H1 (cell line): Measurements from ENCODE around the gene MGMT. TPM values are rescaled to one million over a fixed set of nuclear protein-coding genes. Genes with fewer than 3 reads are reported as not detected.
A peak's percentile ranks its signal among the peaks of the same experiment; 100 is the strongest.

Experiments used
- CTCF ChIA-PET: fragments of 300-600 bp; sonication (Branson Sonifier 250); formaldehyde crosslinking; loops from one replicate; lab custom pipeline; 2021; ENCODE audit not compliant: partially characterized antibody; lab: Charles Lee
- POLR2A ChIA-PET: fragments of 300-600 bp; sonication (Branson Sonifier 250); formaldehyde crosslinking; loops from one replicate; lab custom pipeline; 2021; ENCODE audit warnings: inconsistent platforms; ENCODE audit not compliant: partially characterized antibody; lab: Charles Lee
- DNase-seq, 2 experiments: peaks; one replicate each; pipeline versions ENCODE4 v3.0.0 to v3.0.0-alpha.2; 2010 to 2022; ENCODE audit warnings: low spot score in 2 of 2, low read depth in 1 of 2, mixed read lengths in 1 of 2
- FAIRE-seq: peaks from 2 replicates; lab custom pipeline; 2011; peaks lifted over from hg19 to GRCh38; lab: Jason Lieb, UNC
- H2AFZ ChIP-seq: 2 replicates; pipeline ENCODE4 v1.8.1; 2012; ENCODE audit warnings: low read length, inconsistent platforms
- H2AK5ac ChIP-seq: 2 replicates; pipeline ENCODE4 v1.6.1; 2013; ENCODE audit warnings: low read depth, low read length
- H2BK120ac ChIP-seq: replicated peaks from 2 replicates; pipeline ENCODE3; 2013; ENCODE audit warnings: low read depth, low read length, inconsistent platforms
- H2BK12ac ChIP-seq: 2 replicates; pipeline ENCODE4 v1.6.1; 2013; ENCODE audit warnings: low read depth, low read length
- H2BK15ac ChIP-seq: 2 replicates; pipeline ENCODE4 v1.6.1; 2013; ENCODE audit warnings: low read length
- H2BK20ac ChIP-seq: 2 replicates; pipeline ENCODE4 v1.6.1; 2013; ENCODE audit warnings: low read length
- H2BK5ac ChIP-seq: 2 replicates; pipeline ENCODE4 v1.6.1; 2013; ENCODE audit warnings: low read depth, low read length
- H3K14ac ChIP-seq: 2 replicates; pipeline ENCODE4 v1.6.1; 2013; ENCODE audit warnings: inconsistent platforms; ENCODE audit not compliant: insufficient read length
- H3K18ac ChIP-seq: 2 replicates; pipeline ENCODE4 v1.6.1; 2013; ENCODE audit warnings: low read length; ENCODE audit errors: extremely low read depth
- H3K23ac ChIP-seq: 2 replicates; pipeline ENCODE4 v1.6.1; 2013; ENCODE audit warnings: inconsistent platforms; ENCODE audit not compliant: insufficient read length
- H3K23me2 ChIP-seq: 2 replicates; pipeline ENCODE4 v1.6.1; 2013; ENCODE audit warnings: low read depth, low read length
- H3K27ac ChIP-seq: 2 replicates; pipeline ENCODE4 v1.6.1; 2011; ENCODE audit warnings: low read depth, low read length, inconsistent platforms
- H3K27me3 ChIP-seq, 4 experiments: replicated peaks in 1 of 4; 1 replicate in 1 of 4; 2 replicates in 3 of 4; pipeline versions ENCODE4 v1.6.1 to v1.8.1; 2011 to 2013; ENCODE audit warnings: low read length in 3 of 4, mild to moderate bottlenecking in 3 of 4, inconsistent platforms in 2 of 4, mixed read lengths in 2 of 4, moderate library complexity in 1 of 4; ENCODE audit not compliant: control insufficient read depth in 3 of 4, insufficient read depth in 3 of 4; ENCODE audit errors: extremely low read depth in 1 of 4
- H3K36me3 ChIP-seq, 4 experiments: 2 replicates each; pipeline versions ENCODE4 v1.6.1 to v1.8.1; 2011 to 2013; ENCODE audit warnings: mild to moderate bottlenecking in 4 of 4, low read length in 3 of 4, moderate library complexity in 2 of 4, control low read depth in 1 of 4, inconsistent platforms in 1 of 4; ENCODE audit not compliant: insufficient read depth in 4 of 4, control insufficient read depth in 2 of 4
- H3K4ac ChIP-seq: replicated peaks from 2 replicates; pipeline ENCODE3; 2013; ENCODE audit warnings: low read length, low read depth, mixed read lengths, inconsistent platforms; ENCODE audit not compliant: insufficient read length
- H3K4me1 ChIP-seq, 4 experiments: replicated peaks in 1 of 4; 1 replicate in 1 of 4; 2 replicates in 3 of 4; pipeline versions ENCODE4 v1.6.1 to v1.8.1; 2011 to 2013; ENCODE audit warnings: low read length in 3 of 4, inconsistent platforms in 2 of 4, mixed read lengths in 1 of 4; ENCODE audit not compliant: insufficient read depth in 4 of 4, control insufficient read depth in 3 of 4
- H3K4me2 ChIP-seq, 2 experiments: 2 replicates each; pipeline versions ENCODE4 v1.6.1 to v1.8.1; 2011 to 2013; ENCODE audit warnings: low read depth in 2 of 2, low read length in 2 of 2, control low read depth in 1 of 2, inconsistent platforms in 1 of 2, mild to moderate bottlenecking in 1 of 2; ENCODE audit not compliant: insufficient read depth in 1 of 2
- H3K4me3 ChIP-seq, 4 experiments: fragments of 200-600, 300-600 bp in 1 of 4; sonication (generic), shearing (Covaris generic), sonication (Bioruptor Twin) in 1 of 4; 2 replicates each; pipeline versions ENCODE4 v1.5.1 to v1.8.1; 2011 to 2016; ENCODE audit warnings: low read length in 4 of 4, low read depth in 3 of 4, control low read depth in 2 of 4, inconsistent platforms in 2 of 4, mild to moderate bottlenecking in 2 of 4, mixed read lengths in 1 of 4, moderate library complexity in 1 of 4; ENCODE audit not compliant: insufficient read depth in 2 of 4; ENCODE audit errors: extremely low read depth in 1 of 4
- H3K56ac ChIP-seq: replicated peaks from 2 replicates; pipeline ENCODE3; 2013; ENCODE audit warnings: low read depth, mild to moderate bottlenecking, mixed read lengths, low read length, inconsistent platforms; ENCODE audit not compliant: insufficient read length
- H3K79me1 ChIP-seq: 2 replicates; pipeline ENCODE4 v1.6.1; 2013; ENCODE audit warnings: low read depth, low read length, control low read depth
- H3K79me2 ChIP-seq, 2 experiments: 2 replicates each; pipeline versions ENCODE4 v1.6.1 to v1.8.1; 2012 to 2013; ENCODE audit warnings: low read length in 2 of 2, mild to moderate bottlenecking in 2 of 2, inconsistent platforms in 1 of 2; ENCODE audit not compliant: insufficient read depth in 2 of 2, control insufficient read depth in 1 of 2
- H3K9ac ChIP-seq, 4 experiments: replicated peaks in 1 of 4; 1 replicate in 1 of 4; 2 replicates in 3 of 4; pipeline versions ENCODE4 v1.6.1 to v1.8.1; 2011 to 2013; ENCODE audit warnings: low read depth in 3 of 4, low read length in 3 of 4, control low read depth in 2 of 4, mild to moderate bottlenecking in 2 of 4, moderate library complexity in 2 of 4, inconsistent platforms in 1 of 4; ENCODE audit errors: extremely low read depth in 1 of 4
- H3K9me3 ChIP-seq, 2 experiments: 2 replicates each; pipeline versions ENCODE4 v1.6.1 to v1.8.1; 2012 to 2013; ENCODE audit warnings: mild to moderate bottlenecking in 2 of 2, moderate library complexity in 2 of 2, control low read depth in 1 of 2, inconsistent platforms in 1 of 2, low read depth in 1 of 2, low read length in 1 of 2, mixed read lengths in 1 of 2; ENCODE audit not compliant: insufficient read depth in 2 of 2
- H4K20me1 ChIP-seq, 2 experiments: replicated peaks in 1 of 2; 2 replicates each; pipeline versions ENCODE3 to v1.8.1; 2011 to 2013; ENCODE audit warnings: inconsistent platforms in 2 of 2, low read length in 2 of 2, mild to moderate bottlenecking in 1 of 2; ENCODE audit not compliant: insufficient read depth in 2 of 2, control insufficient read depth in 1 of 2
- H4K5ac ChIP-seq: 2 replicates; pipeline ENCODE4 v1.6.1; 2013; ENCODE audit warnings: low read length, low read depth, mixed read lengths, inconsistent platforms; ENCODE audit not compliant: insufficient read length
- H4K8ac ChIP-seq: 2 replicates; pipeline ENCODE4 v1.8.0; 2013; ENCODE audit warnings: mild to moderate bottlenecking, moderate library complexity, low read length, inconsistent platforms; ENCODE audit not compliant: insufficient read depth; ENCODE audit errors: extremely low read depth
- H4K91ac ChIP-seq: replicated peaks from 2 replicates; pipeline ENCODE3; 2013; ENCODE audit warnings: low read length, mixed read lengths, inconsistent platforms; ENCODE audit not compliant: insufficient read length
- ASH2L ChIP-seq: fragments of 200-600, 300-600 bp; sonication (generic); IDR thresholded peaks from one replicate; pipeline ENCODE4 v1.7.1; 2017; ENCODE audit warnings: low read length
- CBX5 ChIP-seq: fragments of 300-800, 300-1000 bp; sonication (generic); IDR thresholded peaks from 2 replicates; pipeline ENCODE4 v1.7.1; 2016; ENCODE audit warnings: antibody characterized with exemption, low read length, low read depth
- CHD2 ChIP-seq: IDR thresholded peaks from 2 replicates; pipeline ENCODE4 v1.6.1; 2012; ENCODE audit warnings: low read length, improper control_type of control experiment
- EGR1 ChIP-seq: IDR thresholded peaks from 2 replicates; pipeline ENCODE4 v1.6.1; 2011; ENCODE audit warnings: low read depth, low read length, borderline replicate concordance
- EZH2 ChIP-seq: fragments of 200-600 bp; sonication (generic); IDR thresholded peaks from 2 replicates; pipeline ENCODE4 v1.7.1; 2012; ENCODE audit warnings: low read depth, mild to moderate bottlenecking, moderate library complexity, low read length, inconsistent platforms; ENCODE audit not compliant: severe bottlenecking
- RAD21 ChIP-seq, 2 experiments: IDR thresholded peaks in 1 of 2; conservative IDR thresholded peaks in 1 of 2; 2 replicates each; pipeline ENCODE4 v1.6.1; 2011; ENCODE audit warnings: low read depth in 2 of 2, low read length in 2 of 2, improper control_type of control experiment in 1 of 2, inconsistent platforms in 1 of 2, mild to moderate bottlenecking in 1 of 2, moderate library complexity in 1 of 2
- RFX5 ChIP-seq: IDR thresholded peaks from 2 replicates; pipeline ENCODE4 v1.6.1; 2011; ENCODE audit warnings: low read depth, low read length, improper control_type of control experiment, borderline replicate concordance
- SIN3A ChIP-seq, 2 experiments: IDR thresholded peaks in 1 of 2; conservative IDR thresholded peaks in 1 of 2; 2 replicates each; pipeline ENCODE4 v1.6.1; 2011 to 2012; ENCODE audit warnings: low read length in 2 of 2, improper control_type of control experiment in 1 of 2, low read depth in 1 of 2, mild to moderate bottlenecking in 1 of 2
- SIRT6 ChIP-seq: IDR thresholded peaks from one replicate; pipeline ENCODE4 v1.7.1; 2012; ENCODE audit warnings: low read length, inconsistent platforms
- SIX5 ChIP-seq: IDR thresholded peaks from 2 replicates; pipeline ENCODE4 v1.6.1; 2011; ENCODE audit warnings: mild to moderate bottlenecking, low read depth, low read length
- SUZ12 ChIP-seq: fragments of 200-600 bp; sonication (generic); IDR thresholded peaks from 2 replicates; pipeline ENCODE4 v1.6.1; 2012; ENCODE audit warnings: mild to moderate bottlenecking, inconsistent platforms, low read length, moderate library complexity, mixed read lengths
- WGBS, 2 experiments: shearing (Covaris generic) in 1 of 2; methylation state at CpG; one replicate each; pipeline versions ENCODE4 v1.1.6 to v1.1.7; 2013 to 2015; ENCODE audit warnings: low lambda C conversion rate in 2 of 2, mixed read lengths in 2 of 2, inconsistent platforms in 1 of 2, low coverage in 1 of 2, missing lambda C conversion rate in 1 of 2; ENCODE audit not compliant: insufficient replicate concordance in 2 of 2, insufficient coverage in 1 of 2, insufficient read length in 1 of 2; ENCODE audit errors: extremely low coverage in 1 of 2, missing lambda C conversion rate in 1 of 2; 5-methylcytosine and 5-hydroxymethylcytosine counted together
- polyA plus RNA-seq, 7 experiments: library from polyadenylated mRNA; depleted of rRNA in 3 of 7; stranded (reverse) in 5 of 7; unstranded in 2 of 7; fragments of >200 nt in 5 of 7; fragments of 200-250 nt in 2 of 7; gene quantifications; 1 replicate in 5 of 7; 2 replicates in 1 of 7; 4 replicates in 1 of 7; pipeline versions ENCODE4 v1.2.1 to v1.2.3, GENCODE V29; 2011 to 2013; ENCODE audit warnings: missing spikeins in 2 of 7, mixed read lengths in 2 of 7
- total RNA-seq: library from RNA; stranded (reverse); fragmentation: NEBNext Ultra II Directional; extraction: Animal tissue kit (Norgen Biotek cat#: 25700); gene quantifications from 2 replicates; pipeline ENCODE4 v1.2.1, GENCODE V29; 2021
- TF ChIP-seq, protein P1 (sequence below): IDR thresholded peaks from 2 replicates; pipeline ENCODE4 v1.6.1; 2011; ENCODE audit warnings: low read depth, mild to moderate bottlenecking, low read length; ENCODE audit not compliant: insufficient read depth
- TF ChIP-seq, protein P2 (sequence below): IDR thresholded peaks from 2 replicates; pipeline ENCODE4 v1.6.1; 2012; ENCODE audit warnings: inconsistent platforms

The MGMT gene
- total and polyA plus RNA-seq, 2 of the 8 experiments (the other 6 are each of a cell fraction or from before 2014, with no cell fraction given) = 9.9 to 10.7 TPM

DNA sequence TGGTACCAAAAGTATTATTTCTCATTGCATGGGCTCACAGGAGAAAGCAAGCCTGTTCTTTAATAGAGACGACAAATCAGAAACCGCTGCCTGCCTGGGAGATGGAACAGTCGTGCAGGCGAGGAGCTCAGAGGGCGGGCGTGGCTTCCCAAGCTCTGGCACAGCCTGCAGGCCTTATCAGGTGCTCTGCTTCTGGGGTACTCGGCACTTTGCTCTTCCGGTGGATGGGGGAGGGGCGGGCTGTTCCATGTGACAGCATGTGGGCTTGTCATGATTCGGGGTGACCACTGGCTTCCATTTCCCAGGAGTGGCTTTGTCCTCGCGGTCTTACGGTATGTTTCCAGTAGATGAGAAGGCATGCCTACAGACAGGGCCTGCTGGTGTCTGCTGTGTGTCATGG lies 228.6 kb downstream of the MGMT start:
- Histone ChIP-seq H2BK120ac (no peak overlapping the region), H3K23ac (no peak overlapping the region), H4K8ac (no peak overlapping the region), H2AFZ (no peak overlapping the region), H3K4ac (no peak overlapping the region), H3K4me3 (no peak overlapping the region), H3K79me2 (no peaks in the 10 kb centered on the region), H2BK12ac (0 out of 2 replicates have a peak overlapping the region, but pooled peaks have one; percentile 17), H3K4me1 (peaks cover 0 to 5% (median 0%) of the 10 kb centered on the region in 4 experiments; a peak in 2 of 7 replicates), H2BK15ac (no peak overlapping the region), H3K4me2 (no peak overlapping the region), H3K36me3 (no peaks in the 10 kb centered on the region), H2AK5ac (no peak overlapping the region), H3K9me3 (no peaks in the 10 kb centered on the region), H4K5ac (no peak overlapping the region), H2BK5ac (no peak overlapping the region), H3K56ac (no peak overlapping the region), H4K91ac (no peak overlapping the region), H3K27me3 (no peaks in the 10 kb centered on the region; a peak in 1 of 7 replicates), H3K79me1 (no peaks in the 10 kb centered on the region), H4K20me1 (no peaks in the 10 kb centered on the region), H3K23me2 (no peaks in the 10 kb centered on the region), H3K27ac (no peak overlapping the region), H2BK20ac (no peak overlapping the region), H3K9ac (no peak overlapping the region), H3K18ac (no peak overlapping the region), H3K14ac (no peak overlapping the region)
- FAIRE-seq (no peak), DNase-seq (no peak)
- CTCF ChIA-PET = interaction anchor here (1.1 to 1.5 kb wide), 2 partner anchors 14 to 33 kb away, joined by 3 to 4 read pairs; no protein-coding TSS in a partner anchor
- WGBS, 2 experiments = 80% methylated on average over 12 of the region's 13 CpGs; no CpG with 5 or more reads in 1 of the 2 experiments
- POLR2A ChIA-PET = no interaction called here
- TF ChIP-seq EGR1 (no peak), CHD2 (no peak), SIRT6 (no peak), SIX5 (no peak), RFX5 (no peak), SUZ12 (no peak), ASH2L (no peak), EZH2 (no peak), RAD21 (IDR thresholded peaks at IDR 0.05 in 1 of 2, conservative IDR thresholded peaks at IDR 0.05 in 1 of 2; ENCODE audit: low read depth in 2 of 2, low read length in 2 of 2) (no peak), SIN3A (conservative IDR thresholded peaks at IDR 0.05 in 1 of 2, IDR thresholded peaks at IDR 0.05 in 1 of 2; ENCODE audit: low read depth in 1 of 2, low read length in 2 of 2) (no peak), CBX5 (no peak)
- TF ChIP-seq, protein P1, sequence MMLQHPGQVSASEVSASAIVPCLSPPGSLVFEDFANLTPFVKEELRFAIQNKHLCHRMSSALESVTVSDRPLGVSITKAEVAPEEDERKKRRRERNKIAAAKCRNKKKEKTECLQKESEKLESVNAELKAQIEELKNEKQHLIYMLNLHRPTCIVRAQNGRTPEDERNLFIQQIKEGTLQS = no peak
- TF ChIP-seq, protein P2, sequence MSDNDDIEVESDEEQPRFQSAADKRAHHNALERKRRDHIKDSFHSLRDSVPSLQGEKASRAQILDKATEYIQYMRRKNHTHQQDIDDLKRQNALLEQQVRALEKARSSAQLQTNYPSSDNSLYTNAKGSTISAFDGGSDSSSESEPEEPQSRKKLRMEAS = no peak
